ENCODE results near the gene SLC5A10. TPM values are rescaled to one million over a fixed set of nuclear protein-coding genes. Genes with fewer than 3 reads are reported as not detected.

The SLC5A10 gene
- total RNA-seq, 4 donors from 2014 or later = not detected

DNA sequence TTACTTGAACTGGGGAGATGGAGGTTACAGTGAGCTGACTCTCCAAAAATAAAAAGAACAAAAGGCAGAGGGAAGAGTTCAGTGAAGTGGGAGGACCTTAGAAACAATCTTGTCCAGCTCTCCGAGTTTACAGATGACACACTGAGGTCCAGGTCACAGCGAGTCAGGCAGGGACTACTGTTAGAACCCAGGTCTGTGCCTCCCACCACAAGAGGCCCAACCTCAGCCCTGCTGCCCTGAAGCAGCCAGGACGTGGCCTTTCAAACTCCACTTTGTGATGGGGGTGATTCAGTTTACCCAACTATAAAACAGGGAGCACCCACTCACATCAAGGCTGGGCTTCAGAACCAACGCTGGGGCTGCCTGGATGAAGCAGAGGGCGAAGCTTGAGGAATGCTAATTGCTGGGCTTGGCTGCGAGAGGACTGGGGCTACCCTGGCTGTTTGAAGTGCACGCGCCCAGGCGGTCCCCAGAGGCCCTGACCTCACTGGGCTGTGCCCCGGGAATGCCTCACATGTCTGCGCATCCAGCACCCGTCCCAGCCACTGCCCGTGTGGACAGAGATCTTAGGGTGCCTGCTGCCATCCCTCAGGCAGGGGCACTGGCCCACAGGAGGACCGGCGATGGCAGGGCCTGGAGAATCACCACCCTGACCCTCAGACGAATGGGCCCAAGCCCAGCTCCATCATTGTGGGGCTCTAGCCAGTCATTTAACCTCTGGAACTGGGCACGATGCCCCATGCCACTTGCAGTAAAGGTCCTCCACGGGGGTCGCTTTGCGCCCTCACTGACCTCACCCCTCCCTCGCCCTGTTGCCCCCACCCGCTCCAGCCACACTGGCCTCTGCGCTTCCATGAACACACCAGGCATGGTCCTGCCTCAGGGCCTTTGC lies 11.4 kb downstream of the SLC5A10 start:
- ATAC-seq (ENCODE audit: low FRiP score) = no peak
- DNase-seq (ENCODE audit: low spot score) = no peak
- TF ChIP-seq, protein P1, sequence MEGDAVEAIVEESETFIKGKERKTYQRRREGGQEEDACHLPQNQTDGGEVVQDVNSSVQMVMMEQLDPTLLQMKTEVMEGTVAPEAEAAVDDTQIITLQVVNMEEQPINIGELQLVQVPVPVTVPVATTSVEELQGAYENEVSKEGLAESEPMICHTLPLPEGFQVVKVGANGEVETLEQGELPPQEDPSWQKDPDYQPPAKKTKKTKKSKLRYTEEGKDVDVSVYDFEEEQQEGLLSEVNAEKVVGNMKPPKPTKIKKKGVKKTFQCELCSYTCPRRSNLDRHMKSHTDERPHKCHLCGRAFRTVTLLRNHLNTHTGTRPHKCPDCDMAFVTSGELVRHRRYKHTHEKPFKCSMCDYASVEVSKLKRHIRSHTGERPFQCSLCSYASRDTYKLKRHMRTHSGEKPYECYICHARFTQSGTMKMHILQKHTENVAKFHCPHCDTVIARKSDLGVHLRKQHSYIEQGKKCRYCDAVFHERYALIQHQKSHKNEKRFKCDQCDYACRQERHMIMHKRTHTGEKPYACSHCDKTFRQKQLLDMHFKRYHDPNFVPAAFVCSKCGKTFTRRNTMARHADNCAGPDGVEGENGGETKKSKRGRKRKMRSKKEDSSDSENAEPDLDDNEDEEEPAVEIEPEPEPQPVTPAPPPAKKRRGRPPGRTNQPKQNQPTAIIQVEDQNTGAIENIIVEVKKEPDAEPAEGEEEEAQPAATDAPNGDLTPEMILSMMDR (IDR thresholded peaks at IDR 0.05) = no peak

DNA sequence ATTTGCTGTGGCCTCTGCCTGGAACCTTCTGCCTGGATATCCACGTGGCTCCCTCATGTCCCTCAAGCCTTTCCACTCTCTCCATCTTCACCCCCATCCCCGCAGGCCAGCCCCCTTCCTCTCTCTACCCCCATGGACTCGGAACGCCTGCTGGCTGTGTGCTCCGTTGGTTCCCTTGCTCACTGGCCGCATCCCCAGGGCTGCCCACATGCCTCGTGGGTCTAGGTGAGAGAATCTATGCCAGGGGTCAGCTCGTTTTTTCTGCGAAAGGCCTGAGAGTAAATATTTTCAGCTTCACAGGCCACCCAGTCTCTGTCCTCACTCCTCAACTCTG lies 12.0 kb downstream of the SLC5A10 start:
- TF ChIP-seq, protein P1 (IDR thresholded peaks at IDR 0.05) = no peak
- ATAC-seq (ENCODE audit: low FRiP score) (no peak), DNase-seq (ENCODE audit: low spot score) (no peak)

DNA sequence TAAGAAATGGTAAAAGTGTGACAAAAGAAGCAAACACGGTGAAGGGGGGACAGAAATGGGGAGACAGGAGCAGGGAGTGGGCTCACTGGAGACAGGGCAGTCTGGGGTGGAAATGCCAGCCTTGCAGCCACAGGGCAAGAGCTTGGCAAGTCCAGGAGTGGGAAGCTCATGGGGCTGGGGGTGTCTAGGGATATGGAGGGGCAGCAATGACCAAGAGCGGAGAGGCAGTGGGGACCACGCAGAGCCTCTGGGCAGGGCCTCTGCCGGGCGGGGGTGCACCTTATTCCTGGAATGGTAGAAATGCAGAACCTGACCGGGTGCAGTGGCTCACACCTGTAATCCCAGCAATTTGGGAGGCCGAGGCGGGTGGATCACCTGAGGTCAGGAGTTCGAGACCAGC lies 12.6 kb downstream of the SLC5A10 start:
- ATAC-seq (ENCODE audit: low FRiP score) (no peak), DNase-seq (ENCODE audit: low spot score) (no peak)
- TF ChIP-seq, protein P1 (IDR thresholded peaks at IDR 0.05) = no peak

DNA sequence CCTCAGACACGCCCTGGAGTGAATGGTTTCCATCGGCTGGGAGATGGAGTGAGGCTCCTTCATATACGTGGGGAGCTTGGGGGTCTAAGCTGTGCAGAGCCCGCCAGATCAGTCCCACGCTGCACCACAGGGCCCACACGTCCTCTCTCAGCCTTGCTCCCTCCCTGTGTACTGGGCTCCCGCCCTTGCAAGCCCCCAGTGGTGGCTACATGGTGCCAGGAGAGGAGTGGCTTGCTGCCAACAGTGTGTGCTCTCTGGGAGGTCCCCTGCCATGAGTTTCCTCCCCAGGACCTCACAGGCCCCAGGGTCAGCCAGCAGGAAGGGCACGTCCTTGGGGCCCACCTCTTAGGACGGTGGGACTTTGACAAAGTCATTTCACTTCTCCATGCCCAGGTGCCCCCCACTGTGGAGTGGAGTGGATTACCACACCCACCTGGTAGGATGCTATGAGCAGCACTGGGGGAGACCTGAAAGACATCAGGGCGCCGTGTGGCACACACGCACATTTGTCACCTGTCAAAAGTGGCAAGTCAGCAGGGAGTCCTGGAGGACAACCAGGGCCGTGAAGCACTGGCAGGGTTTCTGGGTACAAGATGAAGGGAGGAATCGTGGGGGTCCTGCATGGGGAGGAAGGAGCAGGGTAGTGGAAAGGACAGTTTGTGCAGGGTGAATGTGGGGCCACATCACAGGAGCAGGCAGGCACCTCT lies 13.7 kb downstream of the SLC5A10 start:
- ATAC-seq (ENCODE audit: low FRiP score) (no peak), DNase-seq (ENCODE audit: low spot score) (no peak)
- TF ChIP-seq, protein P1 (IDR thresholded peaks at IDR 0.05) = no peak

DNA sequence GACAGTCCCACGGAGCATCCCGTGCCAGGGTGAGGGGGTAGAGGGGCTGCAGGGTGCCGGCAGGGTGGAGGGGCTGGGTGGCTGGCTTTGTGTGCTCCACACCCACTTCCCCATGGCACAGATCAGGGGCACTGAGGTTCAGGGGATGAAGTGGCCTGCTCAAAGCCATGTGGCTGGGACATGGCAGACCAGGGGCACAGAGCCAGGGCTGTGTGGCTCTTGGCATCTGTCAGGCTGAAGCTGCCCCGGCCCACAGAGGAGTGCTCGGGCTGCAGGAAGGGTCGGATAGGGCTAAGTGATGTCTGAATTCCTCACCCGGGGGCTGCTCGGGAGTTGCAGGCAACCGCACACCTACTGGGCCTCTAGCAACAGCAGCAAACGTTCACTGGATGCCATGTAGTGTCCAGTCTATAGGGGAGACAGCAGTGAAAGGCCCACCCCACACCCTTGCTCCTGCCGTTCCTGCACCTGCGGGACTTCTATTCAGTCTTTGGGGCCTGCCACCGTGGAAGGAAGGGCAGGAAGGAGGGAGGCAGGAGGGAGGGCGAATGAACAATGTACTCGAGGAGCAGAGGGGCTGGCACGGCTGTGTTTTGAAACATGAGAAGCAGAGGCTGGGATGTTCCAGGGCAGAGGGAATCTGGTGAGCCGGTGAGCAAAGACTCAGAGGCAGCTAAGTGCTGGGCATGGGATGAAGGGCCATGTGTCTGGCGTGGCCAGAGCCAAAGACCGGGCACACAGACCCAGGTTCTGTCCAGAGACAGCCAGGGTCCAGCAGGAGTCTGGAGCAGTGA lies 15.1 kb downstream of the SLC5A10 start:
- TF ChIP-seq, protein P1 (IDR thresholded peaks at IDR 0.05) = no peak
- DNase-seq (ENCODE audit: low spot score) (no peak), ATAC-seq (ENCODE audit: low FRiP score) (no peak)

DNA sequence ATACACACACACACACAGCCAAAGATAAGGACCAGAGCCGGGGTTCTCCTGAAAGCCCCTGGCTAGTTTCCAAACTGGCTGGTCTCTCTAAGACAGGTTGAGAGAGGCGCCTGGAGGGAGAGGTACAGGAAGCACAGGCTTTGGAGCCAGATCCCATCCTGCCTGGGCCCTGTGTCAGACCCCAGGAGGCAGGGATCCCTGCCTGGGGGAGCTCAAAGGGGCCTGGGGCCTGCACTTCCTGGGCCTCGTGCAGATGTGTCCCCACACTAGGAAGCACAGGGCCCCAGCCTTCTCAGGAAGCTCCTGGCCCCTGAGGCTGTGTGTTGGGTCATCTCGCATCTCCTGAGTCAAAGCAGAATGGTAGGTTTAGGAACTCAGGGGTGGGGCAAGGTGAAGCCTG lies 16.0 kb downstream of the SLC5A10 start:
- ATAC-seq (ENCODE audit: low FRiP score) = no peak
- TF ChIP-seq, protein P1 (IDR thresholded peaks at IDR 0.05) = no peak
- no peak for DNase-seq (ENCODE audit: low spot score)

Data from omental fat pad (tissue), 4 donors.